Anterior cingulate cortex (tissue), 58 donors: ENCODE results near the gene IL16.

ENCODE experiments used
- DNase-seq, 58 donors: peaks; one replicate each; lab custom pipeline; 2025; lab: John Stamatoyannopoulos, UW

IL16 gene

DNA sequence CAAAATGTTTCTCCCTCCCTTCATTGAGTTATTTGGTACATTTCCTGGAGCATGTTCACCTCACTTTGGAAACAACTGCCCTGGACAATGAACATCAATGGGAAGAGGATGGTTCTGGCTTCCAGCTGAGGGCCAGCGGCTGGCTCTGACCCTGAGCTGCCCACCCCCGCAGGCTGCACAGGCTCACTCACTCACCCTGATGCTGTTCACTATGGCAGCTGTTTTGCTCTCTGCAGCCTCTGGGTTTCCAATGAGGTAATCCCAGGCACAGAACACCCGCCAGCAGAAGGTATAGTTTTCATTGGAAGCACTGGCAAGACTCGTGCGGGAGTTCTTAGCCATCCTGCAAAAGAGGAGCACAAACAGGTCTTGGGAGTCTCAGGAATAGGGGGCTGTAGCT is 159.6 kb downstream of the IL16 start:
- DNase-seq: no peak

DNA sequence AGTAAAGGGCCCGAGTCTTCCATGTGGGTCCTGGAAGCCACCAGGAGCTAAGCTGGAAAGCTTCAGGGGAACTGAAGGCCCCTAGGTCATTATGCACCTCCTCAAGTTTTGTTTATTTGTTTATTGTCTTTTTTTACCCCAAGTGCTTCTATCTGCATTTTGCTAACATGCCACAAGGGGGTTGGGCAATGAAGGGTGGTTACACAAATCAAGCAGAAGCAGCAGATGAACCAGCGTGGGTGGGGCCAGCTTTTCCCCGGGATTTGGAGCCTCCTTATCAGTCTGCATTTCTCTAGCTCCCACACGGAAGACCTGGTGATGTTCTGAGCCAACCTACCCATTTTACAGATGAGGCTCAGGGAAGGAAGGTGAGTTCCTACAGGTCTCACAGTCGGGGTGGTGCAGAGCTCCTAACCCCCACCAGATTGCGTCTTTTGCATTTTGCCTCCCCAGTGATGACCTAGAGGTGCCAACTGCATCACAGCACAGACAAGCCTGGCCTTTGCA is 160.6 kb downstream of the IL16 start:
- no peak for DNase-seq

- no peak for DNase-seq
These were observed 161.6 kb downstream of the IL16 start for GRCh38 chr15:81358248-81358647.

DNA sequence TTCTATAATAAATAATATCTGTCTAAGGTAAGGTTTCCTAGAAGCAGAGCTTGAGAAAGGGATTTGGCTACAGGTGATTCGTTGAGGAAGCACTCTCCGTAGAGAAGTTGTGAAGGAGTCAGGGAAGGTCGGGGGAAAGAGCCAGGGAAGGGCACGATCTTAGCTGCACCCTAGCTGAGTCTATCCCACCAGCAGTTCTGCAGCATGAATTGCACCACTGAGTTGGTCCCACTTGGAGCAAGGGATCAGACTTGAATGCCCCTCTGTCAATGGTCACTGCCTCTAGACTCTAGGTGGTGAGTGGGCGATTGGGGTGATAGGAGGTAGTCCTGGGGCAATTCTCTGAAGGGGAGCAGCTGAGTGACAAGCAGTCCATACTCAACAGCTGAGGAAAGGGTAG is 163.8 kb downstream of the IL16 start:
- no peak for DNase-seq

GRCh38 chr15:81361891-81362290 is 165.2 kb downstream of the IL16 start:
- DNase-seq: no peak

DNA sequence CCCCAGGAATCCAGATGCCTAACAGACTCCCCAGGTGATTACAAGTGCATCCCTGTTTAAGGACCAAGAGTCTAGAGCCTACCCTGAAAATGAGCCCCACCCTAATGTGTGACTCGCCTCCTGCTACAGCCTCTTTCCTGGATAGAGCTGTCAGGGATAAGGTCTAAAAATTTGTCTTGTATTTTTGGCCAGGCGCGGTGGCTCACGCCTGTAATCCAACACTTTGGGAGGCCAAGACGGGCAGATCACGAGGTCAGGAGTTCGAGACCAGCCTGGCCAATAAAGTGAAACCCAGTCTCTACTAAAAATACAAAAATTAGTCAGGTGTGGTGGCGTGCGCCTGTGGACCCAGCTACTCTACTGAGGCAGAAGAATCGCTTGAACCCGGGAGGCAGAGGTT is 166.1 kb downstream of the IL16 start:
- DNase-seq: no peak

GRCh38 chr15:81363276-81363675 is 166.6 kb downstream of the IL16 start:
- DNase-seq: no peak
